HCT116 (cell line): Measurements from ENCODE around the gene FGGY. TPM values are rescaled to one million over a fixed set of nuclear protein-coding genes. Genes with fewer than 3 reads are reported as not detected.
"Not testable (repeated sequence)": the region's sequence is repeated elsewhere in the genome, so short reads cannot be mapped to it uniquely, and the experiment has no call there.

ENCODE experiments used
- ATAC-seq: fragments of 200-7000 bp; cut with Tn5 transposase; 2 replicates; pipeline ENCODE4 v1.9.1; 2020; ENCODE audit warnings: mild to moderate bottlenecking, moderate library complexity
- BruUV-seq: library from RNA; stranded (reverse); fragments of 400-500 nt; replicated peaks from 2 replicates; lab custom pipeline; 2021; lab: Mats Ljungman, UMichigan
- CTCF ChIA-PET: fragments of 300-600 bp; sonication (Branson Sonifier 250); formaldehyde crosslinking; loops from one replicate; lab custom pipeline; 2021; ENCODE audit warnings: antibody characterized with exemption; lab: Charles Lee
- POLR2A ChIA-PET: fragments of 300-600, 350-600 bp; sonication (Branson Sonifier 250); formaldehyde crosslinking; loops from one replicate; lab custom pipeline; 2021; ENCODE audit warnings: antibody characterized with exemption; lab: Charles Lee
- RAD21 ChIA-PET, 2 experiments: fragments of 300-600 bp; sonication (Branson Sonifier 250); formaldehyde crosslinking; loops; one replicate each; lab custom pipeline; 2023; ENCODE audit warnings: low total read pairs in 2 of 2; ENCODE audit not compliant: uncharacterized antibody in 2 of 2, unreplicated experiment in 2 of 2, low non-redundant PET in 1 of 2; lab: Charles Lee
- DNase-seq: peaks from one replicate; pipeline ENCODE4 v3.0.0-alpha.2; 2010; ENCODE audit warnings: low read depth, low spot score
- H2AFZ ChIP-seq: fragments of 200-600 bp; shearing (Covaris generic), sonication (generic); 2 replicates; pipeline ENCODE4 v1.6.1; 2017; ENCODE audit warnings: low read depth, mixed run types, mixed read lengths, antibody characterized with exemption, low read length; ENCODE audit not compliant: poor library complexity, severe bottlenecking
- H3K27ac ChIP-seq: 2 replicates; pipeline ENCODE4 v1.5.1; 2012; ENCODE audit warnings: low read depth, low read length
- H3K27me3 ChIP-seq: fragments of 200-600 bp; sonication (generic); 2 replicates; pipeline ENCODE4 v1.6.1; 2016; ENCODE audit warnings: mixed run types, low read length, mixed read lengths; ENCODE audit not compliant: insufficient read depth
- H3K36me3 ChIP-seq, 2 experiments: fragments of 200-500 bp in 1 of 2; fragments of 200-600 bp in 1 of 2; sonication (Bioruptor generic) in 1 of 2; sonication (generic) in 1 of 2; 2 replicates each; pipeline versions ENCODE4 v1.5.1 to v1.6.1; 2014 to 2016; ENCODE audit warnings: low read length in 2 of 2, inconsistent platforms in 1 of 2, mixed read lengths in 1 of 2, mixed run types in 1 of 2; ENCODE audit not compliant: insufficient read depth in 2 of 2, control insufficient read depth in 1 of 2
- H3K4me1 ChIP-seq, 2 experiments: fragments of 200-600 bp in 1 of 2; sonication (generic) in 1 of 2; 2 replicates each; pipeline versions ENCODE4 v1.5.1 to v1.6.1; 2012 to 2017; ENCODE audit warnings: low read length in 2 of 2, inconsistent platforms in 1 of 2, mild to moderate bottlenecking in 1 of 2, mixed read lengths in 1 of 2, mixed run types in 1 of 2, moderate library complexity in 1 of 2; ENCODE audit not compliant: insufficient read depth in 2 of 2, control insufficient read depth in 1 of 2
- H3K4me2 ChIP-seq: fragments of 200-600 bp; sonication (generic); 2 replicates; pipeline ENCODE4 v1.6.1; 2017; ENCODE audit warnings: mixed run types, low read length, mixed read lengths
- H3K4me3 ChIP-seq, 2 experiments: fragments of 200-600 bp in 1 of 2; sonication (generic) in 1 of 2; replicated peaks in 1 of 2; 2 replicates each; pipeline ENCODE4 v1.5.1; 2011 to 2016; ENCODE audit warnings: low read length in 2 of 2, control low read depth in 1 of 2, low read depth in 1 of 2, mild to moderate bottlenecking in 1 of 2, mixed read lengths in 1 of 2, mixed run types in 1 of 2
- H3K79me2 ChIP-seq: fragments of 200-600 bp; sonication (generic); 2 replicates; pipeline ENCODE4 v1.6.1; 2017; ENCODE audit warnings: mild to moderate bottlenecking, mixed run types, low read length, moderate library complexity, mixed read lengths; ENCODE audit not compliant: insufficient read depth
- H3K9ac ChIP-seq: fragments of 200-600 bp; sonication (generic); 2 replicates; pipeline ENCODE4 v1.6.1; 2016; ENCODE audit warnings: low read length, mixed read lengths
- H3K9me2 ChIP-seq: fragments of 200-600 bp; sonication (generic), shearing (Covaris generic); 2 replicates; pipeline ENCODE4 v1.6.1; 2017; ENCODE audit warnings: mixed run types, mild to moderate bottlenecking, moderate library complexity; ENCODE audit not compliant: insufficient read depth
- H3K9me3 ChIP-seq, 2 experiments: fragments of 200-500 bp in 1 of 2; fragments of 200-600 bp in 1 of 2; sonication (Bioruptor generic) in 1 of 2; sonication (generic) in 1 of 2; 2 replicates each; pipeline ENCODE4 v1.6.1; 2014 to 2017; ENCODE audit warnings: low read length in 2 of 2, mixed read lengths in 2 of 2, inconsistent platforms in 1 of 2, low read depth in 1 of 2, mild to moderate bottlenecking in 1 of 2, mixed run types in 1 of 2, moderate library complexity in 1 of 2; ENCODE audit not compliant: control insufficient read depth in 1 of 2, insufficient read depth in 1 of 2
- H4K20me1 ChIP-seq: fragments of 200-600 bp; sonication (generic), shearing (Covaris generic); 2 replicates; pipeline ENCODE4 v1.6.1; 2017; ENCODE audit warnings: mixed run types, mild to moderate bottlenecking, moderate library complexity; ENCODE audit not compliant: insufficient read depth
- ELF1 ChIP-seq: IDR thresholded peaks from 2 replicates; pipeline ENCODE4 v1.6.1; 2012; ENCODE audit warnings: low read depth, borderline replicate concordance
- EZH2 ChIP-seq: fragments of 200-600 bp; sonication (generic); IDR thresholded peaks from 2 replicates; pipeline ENCODE4 v1.6.1; 2017; ENCODE audit warnings: antibody characterized with exemption, mixed run types
- MAX ChIP-seq: IDR thresholded peaks from 2 replicates; pipeline ENCODE4 v1.6.1; 2012
- POLR2A ChIP-seq: IDR thresholded peaks from 2 replicates; pipeline ENCODE4 v1.7.0; 2011; ENCODE audit warnings: borderline replicate concordance; ENCODE audit not compliant: insufficient read depth, insufficient read length; ENCODE audit errors: extremely low read depth
- REST ChIP-seq: IDR thresholded peaks from 2 replicates; pipeline ENCODE4 v1.6.1; 2012; ENCODE audit warnings: low read depth
- ZNF274 ChIP-seq: fragments of 200-500 bp; sonication (Bioruptor generic); IDR thresholded peaks from 2 replicates; pipeline ENCODE4 v1.6.1; 2014; ENCODE audit warnings: mild to moderate bottlenecking, low read depth, low read length, inconsistent platforms
- intact Hi-C: fragments of 100-400 bp; cut with micrococcal nuclease; formaldehyde crosslinking; loops from 2 replicates; pipeline ENCODE4 v1.10.0; 2022
- total RNA-seq: library from RNA; stranded (reverse); gene quantifications from one replicate; pipeline ENCODE4 v1.2.1, GENCODE V29; 2021; ENCODE audit not compliant: unreplicated experiment

The FGGY gene
- total RNA-seq, 1 experiment from 2014 or later = 10.6 TPM

- TF ChIP-seq REST = no peak
- no peak for TF ChIP-seq EZH2
Observed at GRCh38 chr1:59556802-59557548, 260.1 kb downstream of the FGGY start (continued).

GRCh38 chr1:59557549-59557885, 260.6 kb downstream of the FGGY start:
- TF ChIP-seq MAX = no peak
- TF ChIP-seq POLR2A = no peak
- no peak for TF ChIP-seq ELF1
- no peak for TF ChIP-seq REST
- TF ChIP-seq ZNF274 = no peak
- no peak overlapping the region for H3K9ac ChIP-seq
- RAD21 ChIA-PET = no interaction called here
- POLR2A ChIA-PET = no interaction called here
- H3K27me3 ChIP-seq = no peaks in the 10 kb centered on the region
- DNase-seq (no peak), ATAC-seq (no peak)
- no peaks in the 10 kb centered on the region for H4K20me1 ChIP-seq
- H3K4me3 ChIP-seq = no peak overlapping the region
- no peak overlapping the region for H3K27ac ChIP-seq
- CTCF ChIA-PET = no interaction called here
- no peaks in the 10 kb centered on the region for H3K36me3 ChIP-seq
- peaks cover 3 to 16% of the 10 kb centered on the region in 2 experiments; a peak in 2 of 4 replicates for H3K4me1 ChIP-seq
- H3K4me2 ChIP-seq = no peak overlapping the region
- no peak overlapping the region for H2AFZ ChIP-seq
- no peaks in the 10 kb centered on the region for H3K9me3 ChIP-seq
- intact Hi-C loops = no loop called here
- no peaks in the 10 kb centered on the region for H3K79me2 ChIP-seq
- H3K9me2 ChIP-seq = 0 out of 2 replicates have a peak, but pooled peaks cover 5% of the 10 kb centered on the region
- BruUV-seq = no TSS peak

- RAD21 ChIA-PET, CTCF ChIA-PET, ATAC-seq, H3K79me2 ChIP-seq, H3K4me2 ChIP-seq, intact Hi-C loops, H3K9me2 ChIP-seq, DNase-seq, H3K4me3 ChIP-seq, BruUV-seq, H3K9ac ChIP-seq, H3K27me3 ChIP-seq, H3K9me3 ChIP-seq, H4K20me1 ChIP-seq, H3K27ac ChIP-seq, H2AFZ ChIP-seq, POLR2A ChIA-PET, H3K36me3 ChIP-seq: not testable (repeated sequence)
- H3K4me1 ChIP-seq = peaks cover 3 to 16% of the 10 kb centered on the region in 2 experiments; a peak in 2 of 4 replicates
Observed at GRCh38 chr1:59558580-59558979, 261.7 kb downstream of the FGGY start.
